Left lung (tissue), 14 donors: ENCODE measurements around the gene FKBP7. TPM values are rescaled to one million over a fixed set of nuclear protein-coding genes. Genes with fewer than 3 reads are reported as not detected.
"Not testable (repeated sequence)": the region's sequence is repeated elsewhere in the genome, so short reads cannot be mapped to it uniquely, and the experiment has no call there.

Source experiments
- ATAC-seq: fragments of 200-7000 bp; cut with Tn5 transposase; one replicate; pipeline ENCODE4 v1.9.1; 2020; ENCODE audit warnings: moderate library complexity
- DNase-seq, 4 donors: peaks; one replicate each; pipeline ENCODE4 v3.0.0-alpha.2; 2013 to 2020
- H3K27ac ChIP-seq, 2 donors: fragments of 200-600 bp; sonication (generic) in 1 of 2; one replicate each; pipeline versions ENCODE4 v1.5.0 to v1.8.0; 2020 to 2021
- H3K27me3 ChIP-seq, 2 donors: fragments of 200-600 bp; sonication (generic) in 1 of 2; one replicate each; pipeline versions ENCODE4 v1.5.0 to v1.8.0; 2020 to 2021
- H3K36me3 ChIP-seq, 2 donors: fragments of 200-600 bp; sonication (generic) in 1 of 2; one replicate each; pipeline versions ENCODE4 v1.5.0 to v1.8.0; 2020 to 2021
- H3K4me1 ChIP-seq, 2 donors: fragments of 200-600 bp; one replicate each; pipeline ENCODE4 v1.8.0; 2021
- H3K4me3 ChIP-seq, 2 donors: fragments of 200-600 bp; sonication (generic) in 1 of 2; one replicate each; pipeline versions ENCODE4 v1.5.0 to v1.8.0; 2020 to 2021; ENCODE audit warnings: mild to moderate bottlenecking in 1 of 2
- H3K9me3 ChIP-seq, 2 donors: fragments of 200-600 bp; sonication (generic) in 1 of 2; one replicate each; pipeline versions ENCODE4 v1.5.0 to v1.8.0; 2020 to 2021
- intact Hi-C, 2 donors: fragments of 100-400 bp; cut with DNase I; formaldehyde crosslinking; loops; one replicate each; pipeline versions ENCODE4 v1.11.2 to v1.14.2; 2022
- long read RNA-seq, 12 donors: library from polyadenylated mRNA in 2 of 12; unstranded in 2 of 12; transcript quantifications; one replicate each; pipeline ENCODE4 v2.0.0 and lab custom pipeline, GENCODE V29; 2019 to 2026
- polyA plus RNA-seq, 6 donors: library from polyadenylated mRNA; unstranded; fragments of 120-200 nt; gene quantifications; one replicate each; pipeline ENCODE4 v1.2.1, GENCODE V29; 2013; ENCODE audit not compliant: insufficient read length in 6 of 6
- total RNA-seq, 2 donors: library from RNA; stranded (reverse); fragmentation: NEBNext Ultra II Directional; extraction: Animal tissue kit (Norgen Biotek cat#: 25700); gene quantifications; one replicate each; pipeline ENCODE4 v1.2.1, GENCODE V29; 2021
- TF ChIP-seq, protein P1 (sequence below), 2 donors: fragments of 200-600 bp; sonication (generic) in 1 of 2; IDR thresholded peaks; one replicate each; pipeline versions ENCODE4 v1.5.0 to v1.8.0; 2021; ENCODE audit warnings: antibody characterized with exemption in 2 of 2
- donor health status: DM: no; HTN: yes; CAD: no.
- donor health status: DM: no; HTN: no; CAD: no.

FKBP7 gene, protein sequence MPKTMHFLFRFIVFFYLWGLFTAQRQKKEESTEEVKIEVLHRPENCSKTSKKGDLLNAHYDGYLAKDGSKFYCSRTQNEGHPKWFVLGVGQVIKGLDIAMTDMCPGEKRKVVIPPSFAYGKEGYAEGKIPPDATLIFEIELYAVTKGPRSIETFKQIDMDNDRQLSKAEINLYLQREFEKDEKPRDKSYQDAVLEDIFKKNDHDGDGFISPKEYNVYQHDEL
- total RNA-seq (10 to 100 TPM; 12.9 to 25.9 TPM), polyA plus RNA-seq (10 to 100 TPM; 60.8 to 73.6 (median 66.4) TPM)
- long read RNA-seq, donor 1, transcript FKBP7-205 (4 exons, 666 nt), result minor isoform, 8 of 33 reads
- long read RNA-seq, donor 1, transcript FKBP7-204 (4 exons, 2,834 nt), result major isoform, 18 of 33 reads
- long read RNA-seq, donor 1, partial matches to known transcripts, result 0 of 33 reads
- long read RNA-seq, donor 1, other reads (novel, unspliced or antisense), result 0 of 33 reads
- long read RNA-seq, donor 2, transcript FKBP7-203 (3 exons, 638 nt), result minor isoform, 5 of 29 reads
- long read RNA-seq, donor 2, transcript FKBP7-205 (4 exons, 666 nt), result minor isoform, 7 of 29 reads
- long read RNA-seq, donor 2, transcript FKBP7-204 (4 exons, 2,834 nt), result major isoform, 15 of 29 reads
- long read RNA-seq, donor 2, partial matches to known transcripts, result 0 of 29 reads
- long read RNA-seq, donor 2, other reads (novel, unspliced or antisense), result 0 of 29 reads
- long read RNA-seq, donor 3, transcript FKBP7-204 (4 exons, 2,834 nt), result major isoform, 14 of 23 reads
- long read RNA-seq, donor 3, transcript FKBP7-205 (4 exons, 666 nt), result minor isoform, 5 of 23 reads
- long read RNA-seq, donor 3, partial matches to known transcripts, result 0 of 23 reads
- long read RNA-seq, donor 3, other reads (novel, unspliced or antisense), result 0 of 23 reads
- long read RNA-seq, donor 4, transcript FKBP7-204 (4 exons, 2,834 nt), result major isoform, 13 of 25 reads
- long read RNA-seq, donor 4, partial matches to known transcripts, result 0 of 25 reads
- long read RNA-seq, donor 4, other reads (novel, unspliced or antisense), result 3 of 25 reads
- long read RNA-seq, donor 5, transcript FKBP7-204 (4 exons, 2,834 nt), result major isoform, 20 of 37 reads
- long read RNA-seq, donor 5, transcript FKBP7-205 (4 exons, 666 nt), result minor isoform, 9 of 37 reads
- long read RNA-seq, donor 5, partial matches to known transcripts, result 0 of 37 reads
- long read RNA-seq, donor 5, other reads (novel, unspliced or antisense), result 0 of 37 reads
- long read RNA-seq, donor 6, transcript FKBP7-204 (4 exons, 2,834 nt), result major isoform, 20 of 44 reads
- long read RNA-seq, donor 6, transcript FKBP7-205 (4 exons, 666 nt), result minor isoform, 14 of 44 reads
- long read RNA-seq, donor 6, partial matches to known transcripts, result 0 of 44 reads
- long read RNA-seq, donor 6, other reads (novel, unspliced or antisense), result 0 of 44 reads
- long read RNA-seq, donor 7, transcript FKBP7-204 (4 exons, 2,834 nt), result major isoform, 16 of 25 reads
- long read RNA-seq, donor 7, partial matches to known transcripts, result 0 of 25 reads
- long read RNA-seq, donor 7, other reads (novel, unspliced or antisense), result 0 of 25 reads
- long read RNA-seq, donor 8, transcript FKBP7-204 (4 exons, 2,834 nt), result major isoform, 9 of 14 reads
- long read RNA-seq, donor 8, partial matches to known transcripts, result 0 of 14 reads
- long read RNA-seq, donor 8, other reads (novel, unspliced or antisense), result 0 of 14 reads
- long read RNA-seq, donor 9, result 0 reads
- long read RNA-seq, donor 10, transcript FKBP7-204 (4 exons, 2,834 nt), result major isoform, 6 of 12 reads
- long read RNA-seq, donor 10, partial matches to known transcripts, result 0 of 12 reads
- long read RNA-seq, donor 10, other reads (novel, unspliced or antisense), result 0 of 12 reads
- long read RNA-seq, donor 11, partial matches to known transcripts, result 0 of 6 reads
- long read RNA-seq, donor 11, other reads (novel, unspliced or antisense), result 0 of 6 reads
- long read RNA-seq, donor 12, transcript FKBP7-205 (4 exons, 666 nt), result minor isoform, 7 of 26 reads
- long read RNA-seq, donor 12, transcript FKBP7-203 (3 exons, 638 nt), result minor isoform, 5 of 26 reads
- long read RNA-seq, donor 12, transcript FKBP7-204 (4 exons, 2,834 nt), result major isoform, 11 of 26 reads
- long read RNA-seq, donor 12, partial matches to known transcripts, result 0 of 26 reads
- long read RNA-seq, donor 12, other reads (novel, unspliced or antisense), result 0 of 26 reads

DNA sequence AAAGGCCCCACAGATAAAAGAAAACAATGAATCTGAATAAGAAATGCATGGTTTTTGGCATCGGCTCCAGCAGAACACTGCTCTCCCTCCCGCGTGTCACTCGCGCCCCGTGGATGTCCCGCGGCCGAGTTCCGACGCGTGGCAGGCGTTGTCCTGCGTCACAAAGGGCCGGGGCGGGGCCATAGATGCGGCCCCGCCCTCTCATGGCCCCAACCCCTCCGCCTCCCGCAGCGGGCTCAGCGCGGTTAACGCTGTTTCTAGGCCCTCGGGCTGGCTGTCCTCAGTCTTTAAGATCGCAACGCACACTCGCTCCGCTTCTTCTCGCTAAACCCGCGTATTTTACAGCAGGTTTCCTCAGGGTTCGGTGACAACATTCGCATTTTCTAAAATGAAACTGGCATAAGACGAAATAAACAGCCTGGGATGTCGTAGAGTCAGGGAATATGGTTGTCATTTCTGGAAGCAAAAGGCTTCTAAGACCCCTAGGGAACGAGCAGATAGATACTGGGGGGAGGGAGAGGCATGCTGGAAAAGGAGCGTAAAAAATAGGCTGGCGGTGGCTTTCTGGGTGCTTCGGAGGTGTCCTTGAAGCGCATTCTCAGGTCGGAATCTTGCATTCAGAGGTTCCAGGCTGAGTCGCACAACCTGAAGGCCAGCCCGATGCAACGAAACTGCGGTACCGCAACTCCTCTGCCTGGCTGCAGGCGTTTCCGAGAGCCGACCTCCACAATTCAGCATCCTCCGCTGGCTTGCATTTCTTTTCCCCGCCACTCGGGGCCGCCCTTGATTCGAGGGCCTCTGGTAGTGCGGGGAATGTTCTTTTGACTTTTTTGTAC lies at the start of gene FKBP7:
TSS of gene FKBP7 (minus strand) at position 162 of the 836 bp plus-strand sequence. CDS start at position 61, 101 bp downstream.
- ATAC-seq, result peak; percentile 89

DNA sequence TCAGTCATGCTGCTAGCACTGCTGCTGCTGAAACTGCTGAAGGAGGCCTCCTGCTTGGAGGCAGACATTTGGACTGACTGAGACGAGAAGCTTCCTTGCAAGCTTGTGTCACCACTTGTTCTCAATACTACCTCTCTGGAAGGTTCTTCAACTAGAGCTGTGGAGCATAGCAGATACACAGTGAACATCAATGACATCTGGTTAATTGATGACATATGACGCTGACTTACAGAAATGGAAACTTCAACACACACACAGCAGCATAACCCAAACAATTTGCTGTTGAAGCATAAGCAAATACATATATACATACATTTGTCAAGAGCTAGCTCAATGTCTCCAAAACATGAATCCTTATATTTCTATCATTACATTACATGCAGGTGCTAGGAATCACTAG lies 49.2 kb upstream of the FKBP7 start:
- ATAC-seq, result no peak
- TF ChIP-seq, protein P1, sequence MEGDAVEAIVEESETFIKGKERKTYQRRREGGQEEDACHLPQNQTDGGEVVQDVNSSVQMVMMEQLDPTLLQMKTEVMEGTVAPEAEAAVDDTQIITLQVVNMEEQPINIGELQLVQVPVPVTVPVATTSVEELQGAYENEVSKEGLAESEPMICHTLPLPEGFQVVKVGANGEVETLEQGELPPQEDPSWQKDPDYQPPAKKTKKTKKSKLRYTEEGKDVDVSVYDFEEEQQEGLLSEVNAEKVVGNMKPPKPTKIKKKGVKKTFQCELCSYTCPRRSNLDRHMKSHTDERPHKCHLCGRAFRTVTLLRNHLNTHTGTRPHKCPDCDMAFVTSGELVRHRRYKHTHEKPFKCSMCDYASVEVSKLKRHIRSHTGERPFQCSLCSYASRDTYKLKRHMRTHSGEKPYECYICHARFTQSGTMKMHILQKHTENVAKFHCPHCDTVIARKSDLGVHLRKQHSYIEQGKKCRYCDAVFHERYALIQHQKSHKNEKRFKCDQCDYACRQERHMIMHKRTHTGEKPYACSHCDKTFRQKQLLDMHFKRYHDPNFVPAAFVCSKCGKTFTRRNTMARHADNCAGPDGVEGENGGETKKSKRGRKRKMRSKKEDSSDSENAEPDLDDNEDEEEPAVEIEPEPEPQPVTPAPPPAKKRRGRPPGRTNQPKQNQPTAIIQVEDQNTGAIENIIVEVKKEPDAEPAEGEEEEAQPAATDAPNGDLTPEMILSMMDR (IDR thresholded peaks at IDR 0.05), result no peak
- no peaks in the 10 kb centered on the region for H3K27me3 ChIP-seq

More for the DNA sequence above, at the start of gene FKBP7:
- peak; percentile 88 to 97 (median 92) for DNase-seq
- Histone ChIP-seq H3K27me3 (no peaks in the 10 kb centered on the region), H3K9me3 (no peaks in the 10 kb centered on the region), H3K4me3 (peak within 1 kb of the TSS; percentile 51 to 70), H3K4me1 (peaks cover 12 to 45% of the 10 kb centered on the region in 2 donors), H3K36me3 (no peaks in the 10 kb centered on the region), H3K27ac (peak within 1 kb of the TSS; percentile 97 to 99)
- intact Hi-C loops, result no loop called here
- TF ChIP-seq, protein P1 (IDR thresholded peaks at IDR 0.05), result peak; percentile 72 to 75

DNA sequence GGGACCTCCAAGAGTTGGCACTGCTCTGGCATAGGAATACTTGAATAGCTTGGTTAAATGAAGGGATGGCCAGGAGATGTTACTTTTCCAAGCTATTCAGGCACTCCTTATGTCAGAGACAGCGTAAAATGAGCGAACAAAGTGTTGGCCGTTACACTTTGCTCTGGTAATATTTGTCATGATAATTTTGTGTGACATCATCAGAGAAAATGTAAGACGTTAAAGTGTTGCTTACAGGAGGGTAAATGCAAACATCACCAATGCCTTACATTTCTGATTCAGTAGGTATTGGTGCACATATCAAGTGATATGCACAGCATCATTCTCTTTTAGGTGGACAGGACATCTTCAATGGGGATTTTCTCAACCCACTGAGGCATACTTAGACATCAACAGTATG lies 47.9 kb upstream of the FKBP7 start:
- no peaks in the 10 kb centered on the region for H3K9me3 ChIP-seq
- ATAC-seq, result no peak
- peaks cover 4 to 60% of the 10 kb centered on the region in 2 donors for H3K4me1 ChIP-seq
- TF ChIP-seq, protein P1 (IDR thresholded peaks at IDR 0.05), result no peak
- intact Hi-C loops, result no loop called here
- H3K27me3 ChIP-seq, result no peaks in the 10 kb centered on the region
- no peak overlapping the region for H3K27ac ChIP-seq
- DNase-seq, result no peak
- peaks cover 0 to 3% of the 10 kb centered on the region in 2 donors for H3K36me3 ChIP-seq
- no peak overlapping the region for H3K4me3 ChIP-seq

More for the DNA sequence above, 49.2 kb upstream of the FKBP7 start:
- Histone ChIP-seq H3K4me1 (peaks cover 4 to 65% of the 10 kb centered on the region in 2 donors), H3K27ac (peak overlapping the region in 1 of 2 donors; percentile 86), H3K4me3 (no peak overlapping the region), H3K9me3 (no peaks in the 10 kb centered on the region), H3K36me3 (peaks cover 0 to 15% of the 10 kb centered on the region in 2 donors)
- intact Hi-C loops, result no loop called here
- DNase-seq, result no peak

DNA sequence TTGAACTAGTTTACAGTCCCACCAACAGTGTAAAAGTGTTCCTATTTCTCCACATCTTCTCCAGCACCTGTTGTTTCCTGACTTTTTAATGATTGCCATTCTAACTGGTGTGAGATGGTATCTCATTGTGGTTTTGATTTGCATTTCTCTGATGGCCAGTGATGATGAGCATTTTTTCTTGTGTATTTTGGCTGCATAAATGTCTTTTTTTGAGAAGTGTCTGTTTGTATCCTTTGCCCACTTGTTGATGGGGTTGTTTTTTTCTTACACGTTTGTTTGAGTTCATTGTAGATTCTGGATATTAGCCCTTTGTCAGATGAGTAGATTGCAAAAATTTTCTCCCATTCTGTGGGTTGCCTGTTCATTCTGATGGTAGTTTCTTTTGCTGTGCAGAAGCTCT lies 47.1 kb upstream of the FKBP7 start:
- intact Hi-C loops, result not testable (repeated sequence)

DNA sequence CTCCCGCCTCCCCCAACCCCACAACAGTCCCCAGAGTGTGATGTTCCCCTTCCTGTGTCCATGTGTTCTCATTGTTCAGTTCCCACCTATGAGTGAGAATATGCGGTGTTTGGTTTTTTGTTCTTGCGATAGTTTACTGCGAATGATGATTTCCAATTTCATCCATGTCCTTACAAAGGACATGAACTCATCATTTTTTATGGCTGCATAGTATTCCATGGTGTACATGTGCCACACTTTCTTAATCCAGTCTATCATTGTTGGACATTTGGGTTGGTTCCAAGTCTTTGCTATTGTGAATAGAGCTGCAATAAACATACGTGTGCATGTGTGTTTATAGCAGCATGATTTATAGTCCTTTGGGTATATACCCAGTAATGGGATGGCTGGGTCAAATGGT lies 46.6 kb upstream of the FKBP7 start:
- H3K27ac ChIP-seq, H3K27me3 ChIP-seq, H3K36me3 ChIP-seq, DNase-seq, ATAC-seq, H3K9me3 ChIP-seq, H3K4me3 ChIP-seq, intact Hi-C loops: not testable (repeated sequence)
- H3K4me1 ChIP-seq, result peaks cover 4 to 49% of the 10 kb centered on the region in 2 donors

More for the DNA sequence above, 47.1 kb upstream of the FKBP7 start:
- H3K4me3 ChIP-seq, H3K9me3 ChIP-seq, ATAC-seq, DNase-seq, H3K36me3 ChIP-seq, H3K27ac ChIP-seq, H3K27me3 ChIP-seq: not testable (repeated sequence)
- peaks cover 4 to 53% of the 10 kb centered on the region in 2 donors for H3K4me1 ChIP-seq
